ENCODE measurements around the gene RAPH1.
"Not testable (repeated sequence)": the region's sequence is repeated elsewhere in the genome, so short reads cannot be mapped to it uniquely, and the experiment has no call there.

RAPH1 gene

DNA sequence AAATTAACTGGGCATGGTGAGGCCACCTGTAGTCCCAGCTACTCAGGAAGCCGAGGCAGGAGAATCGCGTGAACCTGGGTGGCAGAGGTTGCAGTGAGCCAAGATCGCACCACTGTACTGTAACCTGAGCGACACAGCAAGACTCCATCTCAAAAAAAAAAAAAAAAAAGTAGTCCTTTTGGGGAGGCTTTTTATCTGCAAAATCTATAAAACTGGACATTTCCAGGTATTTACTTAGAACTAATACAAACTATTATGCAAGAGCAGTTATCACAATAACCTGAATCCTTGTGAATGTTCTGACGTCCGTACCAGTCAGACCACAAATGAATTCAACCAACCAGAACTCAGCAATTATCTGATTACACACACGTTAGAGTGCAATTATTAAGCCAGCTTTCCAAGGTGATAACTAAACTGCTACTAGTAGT is 8.8 kb upstream of the RAPH1 start:
- no peak for DNase-seq (ENCODE audit: low spot score)

- not testable (repeated sequence) for DNase-seq (ENCODE audit: low spot score)
These were observed 5.5 kb upstream of the RAPH1 start for GRCh38 chr2:203540598-203540997.

DNA sequence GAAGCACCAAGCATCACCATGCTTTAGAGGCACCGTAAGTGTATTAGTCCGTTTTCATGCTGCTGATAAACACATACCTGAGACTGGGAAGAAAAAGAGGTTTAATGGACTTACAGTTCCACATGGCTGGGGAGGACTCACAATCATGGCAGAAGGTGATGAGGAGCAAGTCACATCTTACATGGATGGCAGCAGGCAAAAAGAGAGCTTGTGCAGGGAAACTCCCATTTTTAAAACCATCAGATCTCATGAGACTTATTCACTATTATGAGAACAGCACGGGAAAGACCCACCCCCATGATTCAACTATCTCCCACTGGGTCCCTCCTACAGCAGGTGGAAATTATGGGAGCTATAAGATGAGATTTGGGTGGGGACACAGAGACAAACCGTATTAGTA is 3.1 kb upstream of the RAPH1 start:
- DNase-seq (ENCODE audit: low spot score), result not testable (repeated sequence)

- not testable (repeated sequence) for DNase-seq (ENCODE audit: low spot score)
These were observed 1.5 kb upstream of the RAPH1 start for GRCh38 chr2:203536586-203536951.

GRCh38 chr2:203535784-203536585 is 884 bp upstream of the RAPH1 start:
- DNase-seq (ENCODE audit: low spot score), result no peak

DNA sequence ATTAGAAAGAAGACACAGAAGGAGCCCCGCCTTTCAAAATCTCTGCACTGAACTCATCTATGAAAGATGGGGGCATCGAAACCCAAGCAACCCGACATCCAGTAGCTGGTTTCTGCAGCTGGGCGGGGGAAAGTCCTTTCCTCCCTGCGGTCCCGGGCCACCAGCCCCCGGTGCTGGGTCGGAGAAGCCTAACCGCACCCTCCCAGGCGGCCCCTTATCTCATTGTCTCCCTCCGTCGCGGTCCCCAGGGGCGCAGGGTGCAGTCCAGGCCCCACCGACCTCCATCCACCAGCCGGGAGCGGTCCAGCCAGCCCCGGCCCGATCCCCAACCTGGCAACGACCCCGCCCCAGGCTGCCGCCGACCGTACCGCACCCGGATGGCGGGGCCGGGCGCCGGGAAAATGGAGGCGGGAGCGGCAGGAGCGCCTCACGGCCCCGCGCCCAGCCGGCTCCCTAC is 452 bp downstream of the RAPH1 start:
- no peak for DNase-seq (ENCODE audit: low spot score)

DNA sequence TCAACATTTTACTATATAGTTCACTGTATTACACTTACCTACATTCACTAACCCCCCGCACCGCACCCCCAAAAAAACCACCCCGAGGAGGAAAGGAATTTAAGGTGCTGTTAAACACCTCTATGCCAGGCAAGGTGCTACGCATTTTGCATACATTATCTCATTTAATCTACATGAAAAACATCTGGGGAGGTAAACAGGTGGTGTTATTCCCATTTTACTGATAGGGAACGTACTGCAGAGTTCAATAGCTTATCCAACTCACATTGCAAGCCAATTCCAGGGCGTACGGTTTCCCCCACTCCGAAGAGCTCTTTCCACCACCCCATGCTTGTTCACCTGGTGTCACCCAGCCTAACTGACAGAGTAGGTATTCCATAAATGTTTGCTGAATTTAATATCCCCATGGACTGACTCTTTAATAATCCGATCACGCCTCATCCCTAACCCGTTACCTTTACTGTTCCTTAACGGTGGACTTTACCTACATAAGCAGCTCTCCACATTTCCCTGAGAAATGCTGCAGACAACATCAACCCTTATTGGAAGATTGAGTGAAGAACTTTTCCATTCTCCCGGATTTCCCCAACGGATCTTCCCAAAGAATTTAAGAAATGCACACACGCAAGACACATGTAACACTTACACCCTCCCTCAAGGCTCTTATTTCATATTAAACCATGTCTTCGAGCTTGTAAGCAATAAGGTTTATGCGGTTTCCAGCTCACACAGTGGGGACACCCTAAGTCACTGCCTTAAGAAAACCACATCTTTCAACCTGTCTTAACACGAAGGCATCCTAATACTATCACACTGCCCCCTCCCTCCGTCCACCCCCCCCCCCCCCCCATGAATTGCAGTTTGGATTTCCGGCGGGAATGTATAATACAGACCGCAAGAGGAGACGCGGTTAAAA is 1.2 kb downstream of the RAPH1 start:
- DNase-seq (ENCODE audit: low spot score), result no peak

DNA sequence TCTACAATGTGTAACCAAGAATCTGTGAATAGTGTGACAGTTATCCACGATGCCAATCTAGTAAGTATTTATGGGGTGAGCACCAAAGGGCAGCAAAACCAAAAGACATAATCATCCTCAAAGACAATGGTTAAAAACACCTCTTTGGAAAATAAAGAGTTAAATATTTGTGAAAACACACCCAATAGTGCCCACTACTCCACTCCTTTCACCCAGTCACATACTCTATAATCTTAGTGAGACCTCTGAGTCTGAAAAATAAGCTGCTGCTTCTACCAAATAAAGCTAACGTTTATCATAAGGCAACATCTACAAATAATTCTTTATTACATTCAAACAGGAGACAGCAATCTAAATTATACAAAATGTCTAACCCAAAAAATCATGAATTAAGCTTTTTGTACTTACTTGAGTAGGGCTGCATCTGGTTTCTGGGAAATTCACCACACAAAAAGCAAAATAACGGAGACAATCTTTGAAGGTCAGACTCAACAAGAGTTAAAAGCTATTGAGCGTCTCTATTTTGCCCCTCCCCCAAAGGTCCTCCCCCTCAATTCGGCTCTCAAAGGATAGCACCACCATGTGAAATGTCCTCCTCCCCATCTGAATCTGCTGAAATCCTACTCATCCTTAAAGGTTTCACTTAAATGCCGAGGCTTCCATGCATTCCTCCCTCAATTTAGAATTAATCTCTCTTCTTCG is 2.0 kb downstream of the RAPH1 start:
- DNase-seq (ENCODE audit: low spot score), result no peak

GRCh38 chr2:203527719-203528118 is 7.4 kb downstream of the RAPH1 start:
- DNase-seq (ENCODE audit: low spot score), result no peak

DNA sequence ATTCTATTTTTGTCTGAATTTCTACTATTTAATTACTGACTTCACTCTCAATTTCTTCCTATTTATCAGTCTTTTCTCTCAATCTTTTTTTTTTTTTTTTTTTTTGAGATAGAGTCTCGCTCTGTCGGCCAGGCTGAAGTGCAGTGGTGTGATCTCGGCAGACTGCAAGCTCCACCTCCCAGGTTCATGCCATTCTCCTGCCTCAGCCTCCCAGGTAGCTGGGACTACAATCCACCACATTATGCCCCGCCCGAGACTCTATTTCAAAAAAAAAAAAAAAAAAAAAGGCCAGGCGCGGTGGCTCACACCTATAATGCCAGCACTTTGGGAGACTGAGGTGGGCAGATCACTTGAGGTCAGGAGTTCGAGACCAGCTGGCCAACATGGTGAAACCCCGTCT is 21.8 kb downstream of the RAPH1 start:
- DNase-seq (ENCODE audit: low spot score), result not testable (repeated sequence)

- DNase-seq (ENCODE audit: low spot score), result no peak
These were observed 24.2 kb downstream of the RAPH1 start for GRCh38 chr2:203510941-203511305.

DNA sequence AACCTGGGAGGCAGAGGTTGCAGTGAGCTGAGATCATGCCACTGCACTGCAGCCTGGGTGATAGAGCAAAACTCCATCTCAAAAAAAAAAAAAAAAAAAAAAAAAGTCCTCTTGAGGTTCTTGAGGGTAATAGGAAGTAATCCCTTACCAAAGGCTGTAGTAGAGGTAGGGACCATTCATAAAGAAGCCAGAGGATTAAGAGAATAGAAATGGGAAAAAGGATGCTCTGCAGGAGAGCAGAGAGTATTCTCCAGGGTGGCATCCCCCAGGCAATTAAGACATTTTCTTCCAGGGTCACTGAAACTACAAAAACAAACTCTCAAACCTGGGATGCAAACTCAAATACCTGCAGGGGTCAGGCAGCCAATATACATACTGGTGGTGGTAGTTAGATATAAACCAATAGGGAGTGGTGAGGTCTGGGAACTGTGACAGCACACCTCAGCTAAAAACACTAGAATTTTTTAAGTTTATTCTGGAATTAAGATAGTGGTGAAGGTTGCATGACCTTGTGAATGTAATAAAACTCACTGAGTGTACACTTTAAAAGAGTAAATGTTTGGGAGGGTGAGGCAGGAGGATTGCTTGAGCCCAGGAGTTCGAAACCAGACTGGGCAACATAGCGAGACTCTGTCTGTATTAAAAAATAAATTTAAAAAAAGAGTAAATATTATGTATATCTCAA is 24.7 kb downstream of the RAPH1 start:
- no peak for DNase-seq (ENCODE audit: low spot score)

- DNase-seq (ENCODE audit: low spot score), result not testable (repeated sequence)
These were observed 31.6 kb downstream of the RAPH1 start for GRCh38 chr2:203503460-203503859.

DNA sequence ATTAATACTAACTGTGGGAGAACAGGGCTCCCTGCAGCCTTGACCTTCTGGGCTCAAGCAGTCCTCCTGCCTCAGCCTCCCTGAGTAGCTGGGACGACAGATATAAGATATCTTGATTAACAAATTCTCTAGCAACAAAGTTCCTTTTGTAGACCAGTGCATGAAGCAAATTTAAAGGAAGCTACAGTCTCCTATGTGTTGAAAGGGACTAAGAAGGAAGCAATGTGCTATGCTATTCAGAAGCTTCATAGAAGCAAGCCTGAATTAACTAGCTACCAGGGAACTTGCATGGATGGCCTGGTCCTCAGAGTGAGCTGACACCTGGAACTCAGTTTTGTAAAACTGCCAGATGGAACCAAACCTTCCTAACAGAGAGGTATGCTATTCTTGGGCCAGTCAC is 33.2 kb downstream of the RAPH1 start:
- no peak for DNase-seq (ENCODE audit: low spot score)

- no peak for DNase-seq (ENCODE audit: low spot score)
These were observed 34.1 kb downstream of the RAPH1 start for GRCh38 chr2:203500951-203501350.

DNA sequence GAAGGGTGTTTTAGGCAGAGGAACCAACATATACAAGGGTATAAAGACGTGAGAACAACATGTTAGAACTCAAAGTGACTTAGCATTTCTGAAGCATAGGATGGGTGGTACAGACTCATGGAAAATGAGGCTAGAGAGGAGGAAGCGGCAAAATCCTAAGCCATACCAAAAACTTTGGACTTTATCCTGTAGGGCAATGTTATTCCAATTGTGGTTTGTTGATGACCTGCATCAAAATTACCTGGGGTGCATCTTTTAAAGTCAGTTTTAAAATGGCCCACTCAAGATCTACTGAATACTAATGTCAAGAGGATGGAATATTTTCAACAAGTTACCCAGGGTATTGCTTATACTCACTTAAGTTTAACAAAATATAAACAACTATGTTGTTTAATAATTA is 34.8 kb downstream of the RAPH1 start:
- DNase-seq (ENCODE audit: low spot score), result no peak

- no peak for DNase-seq (ENCODE audit: low spot score)
These were observed 36.9 kb downstream of the RAPH1 start for GRCh38 chr2:203498161-203498560.

DNA sequence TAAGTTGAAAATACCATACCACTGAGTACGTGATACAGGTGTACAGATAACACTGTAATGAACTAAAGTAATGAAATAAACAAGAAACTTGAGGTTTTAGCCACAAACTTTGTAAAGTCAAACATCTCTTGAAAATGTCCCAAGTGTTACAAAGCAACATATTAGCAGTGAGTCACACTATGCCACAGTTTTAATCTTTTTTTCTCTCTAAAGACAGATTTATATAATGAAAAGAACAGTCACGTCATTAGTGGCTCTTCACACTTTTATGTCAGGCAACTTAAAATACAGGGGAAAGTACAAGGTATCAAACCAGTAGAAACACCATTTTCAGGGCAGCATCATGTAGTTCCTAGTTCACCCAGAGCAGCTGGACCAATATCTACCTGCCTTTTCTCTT is 42.1 kb downstream of the RAPH1 start:
- no peak for DNase-seq (ENCODE audit: low spot score)

DNA sequence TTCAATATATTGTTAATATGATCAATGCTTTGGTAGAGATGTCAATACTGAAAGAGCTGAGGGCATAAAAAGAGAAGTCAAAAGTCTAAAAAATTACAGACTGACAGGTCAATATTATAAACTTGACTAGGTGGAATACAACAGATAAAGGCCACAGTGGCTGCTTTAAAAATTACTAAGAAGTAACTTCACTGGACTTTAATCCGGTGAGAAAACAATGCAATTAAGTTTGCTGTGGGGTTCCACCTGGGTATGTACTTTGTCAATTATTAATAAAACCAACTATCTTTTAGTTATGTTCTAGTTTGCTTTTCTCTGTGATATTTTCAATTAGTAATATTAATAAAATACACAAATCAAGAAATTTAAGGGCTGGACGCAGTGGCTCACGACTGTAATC is 44.7 kb downstream of the RAPH1 start:
- DNase-seq (ENCODE audit: low spot score), result no peak

DNA sequence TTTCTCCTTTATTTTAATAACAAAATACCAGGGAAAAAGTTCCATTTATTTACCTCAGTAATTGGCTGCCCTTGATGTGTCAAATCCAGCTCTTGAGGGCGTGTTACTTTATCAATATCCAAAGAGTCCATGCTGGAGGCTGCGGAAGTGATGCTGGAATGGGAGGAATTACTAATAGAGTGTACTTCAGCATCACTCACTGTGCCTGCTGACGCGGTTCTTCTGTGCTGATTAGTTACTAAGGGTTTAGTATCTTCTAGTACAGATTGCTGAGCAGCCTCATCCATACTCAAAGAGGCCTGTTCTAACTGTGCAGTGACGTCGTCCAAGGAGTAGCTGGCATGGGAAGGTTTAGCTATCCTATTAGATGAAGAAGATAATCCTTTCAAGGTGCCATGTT is 45.6 kb downstream of the RAPH1 start:
- no peak for DNase-seq (ENCODE audit: low spot score)

GRCh38 chr2:203484266-203485112 is 50.6 kb downstream of the RAPH1 start:
- no peak for DNase-seq (ENCODE audit: low spot score)
